HUES6 (cell line): Measurements from ENCODE around the gene CAMK2B.

Experiments
- H3K27ac ChIP-seq: 2 replicates; pipeline ENCODE4 v1.7.0; 2013; ENCODE audit warnings: low read depth, mild to moderate bottlenecking, low read length, inconsistent platforms
- H3K27me3 ChIP-seq: 2 replicates; pipeline ENCODE4 v1.6.1; 2013; ENCODE audit warnings: low read length; ENCODE audit not compliant: control insufficient read depth, insufficient read depth
- H3K36me3 ChIP-seq: 2 replicates; pipeline ENCODE4 v1.6.1; 2013; ENCODE audit warnings: low read length; ENCODE audit not compliant: control insufficient read depth, insufficient read depth
- H3K4me1 ChIP-seq: 2 replicates; pipeline ENCODE4 v1.6.1; 2013; ENCODE audit warnings: low read length; ENCODE audit not compliant: control insufficient read depth, insufficient read depth
- H3K4me3 ChIP-seq: 2 replicates; pipeline ENCODE4 v1.5.1; 2013; ENCODE audit warnings: low read depth, low read length
- H3K9ac ChIP-seq: one replicate; pipeline ENCODE4 v1.6.1; 2013; ENCODE audit warnings: mild to moderate bottlenecking, low read length
- H3K9me3 ChIP-seq: 2 replicates; pipeline ENCODE4 v1.6.1; 2013; ENCODE audit warnings: low read depth, low read length; ENCODE audit not compliant: control insufficient read depth, insufficient read depth

CAMK2B gene

GRCh38 chr7:44284881-44285541 lies 40.4 kb downstream of the CAMK2B start:
- Histone ChIP-seq H3K4me3 (no peak overlapping the region), H3K27me3 (peaks cover 4% of the 10 kb centered on the region; the same call in 1 of the 2 replicates), H3K36me3 (no peaks in the 10 kb centered on the region), H3K27ac (no peak overlapping the region), H3K9ac (no peak overlapping the region), H3K9me3 (no peaks in the 10 kb centered on the region), H3K4me1 (no peaks in the 10 kb centered on the region; the same call in 1 of the 2 replicates)

- no peak overlapping the region for H3K27ac ChIP-seq
- no peaks in the 10 kb centered on the region for H3K9me3 ChIP-seq
- H3K4me1 ChIP-seq, result no peaks in the 10 kb centered on the region; the same call in 1 of the 2 replicates
- no peaks in the 10 kb centered on the region for H3K36me3 ChIP-seq
- no peak overlapping the region for H3K4me3 ChIP-seq
- peaks cover 4% of the 10 kb centered on the region; the same call in 1 of the 2 replicates for H3K27me3 ChIP-seq
- no peak overlapping the region for H3K9ac ChIP-seq
Observed at GRCh38 chr7:44284216-44284615, 41.2 kb downstream of the CAMK2B start.

- Histone ChIP-seq H3K9me3 (no peaks in the 10 kb centered on the region), H3K27ac (no peak overlapping the region), H3K4me3 (no peak overlapping the region), H3K27me3 (peaks cover 6% of the 10 kb centered on the region; the same call in 1 of the 2 replicates), H3K9ac (no peak overlapping the region), H3K4me1 (no peaks in the 10 kb centered on the region), H3K36me3 (no peaks in the 10 kb centered on the region)
Observed at GRCh38 chr7:44283381-44284211, 41.8 kb downstream of the CAMK2B start.

- H3K27ac ChIP-seq, result no peak overlapping the region
- peaks cover 15% of the 10 kb centered on the region for H3K27me3 ChIP-seq
- no peaks in the 10 kb centered on the region for H3K36me3 ChIP-seq
- no peak overlapping the region for H3K4me3 ChIP-seq
- H3K4me1 ChIP-seq, result no peaks in the 10 kb centered on the region
- no peaks in the 10 kb centered on the region for H3K9me3 ChIP-seq
- no peak overlapping the region for H3K9ac ChIP-seq
Observed at GRCh38 chr7:44282601-44283171, 42.7 kb downstream of the CAMK2B start.

GRCh38 chr7:44281811-44282600 lies 43.4 kb downstream of the CAMK2B start:
- no peaks in the 10 kb centered on the region for H3K9me3 ChIP-seq
- no peaks in the 10 kb centered on the region for H3K4me1 ChIP-seq
- H3K36me3 ChIP-seq, result no peaks in the 10 kb centered on the region
- H3K4me3 ChIP-seq, result no peak overlapping the region
- no peak overlapping the region for H3K9ac ChIP-seq
- H3K27ac ChIP-seq, result no peak overlapping the region
- peaks cover 22% of the 10 kb centered on the region for H3K27me3 ChIP-seq

- Histone ChIP-seq H3K9ac (no peak overlapping the region), H3K27ac (no peak overlapping the region), H3K27me3 (peaks cover 30% of the 10 kb centered on the region), H3K4me1 (peaks cover 5% of the 10 kb centered on the region), H3K36me3 (no peaks in the 10 kb centered on the region), H3K4me3 (no peak overlapping the region), H3K9me3 (no peaks in the 10 kb centered on the region)
Observed at GRCh38 chr7:44280993-44281721, 44.2 kb downstream of the CAMK2B start.

- Histone ChIP-seq H3K9me3 (no peaks in the 10 kb centered on the region), H3K27ac (no peak overlapping the region), H3K36me3 (no peaks in the 10 kb centered on the region), H3K9ac (no peak overlapping the region), H3K27me3 (peaks cover 33% of the 10 kb centered on the region), H3K4me1 (peaks cover 8% of the 10 kb centered on the region), H3K4me3 (no peak overlapping the region)
Observed at GRCh38 chr7:44280636-44280992, 44.8 kb downstream of the CAMK2B start.

- H3K36me3 ChIP-seq, result no peaks in the 10 kb centered on the region
- peaks cover 13% of the 10 kb centered on the region for H3K4me1 ChIP-seq
- H3K4me3 ChIP-seq, result no peak overlapping the region
- H3K27me3 ChIP-seq, result peaks cover 40% of the 10 kb centered on the region
- H3K27ac ChIP-seq, result no peak overlapping the region
- H3K9me3 ChIP-seq, result no peaks in the 10 kb centered on the region
- H3K9ac ChIP-seq, result no peak overlapping the region
Observed at GRCh38 chr7:44279731-44280505, 45.5 kb downstream of the CAMK2B start.

- H3K4me3 ChIP-seq, result no peak overlapping the region
- no peaks in the 10 kb centered on the region for H3K36me3 ChIP-seq
- peaks cover 46% of the 10 kb centered on the region for H3K27me3 ChIP-seq
- no peaks in the 10 kb centered on the region for H3K9me3 ChIP-seq
- H3K9ac ChIP-seq, result no peak overlapping the region
- no peak overlapping the region for H3K27ac ChIP-seq
- peaks cover 13% of the 10 kb centered on the region for H3K4me1 ChIP-seq
Observed at GRCh38 chr7:44279286-44279685, 46.1 kb downstream of the CAMK2B start.
